Stimulated activated effector memory CD8-positive, alpha-beta T cell treated with anti-CD3 and anti-CD28 coated beads, Interleukin-12 subunit alpha, Interleukin-12 subunit beta, amount 100 ng/mL, for 72 hours (primary cell): Measurements from ENCODE around the gene NLRP10.

Source experiments
- ATAC-seq: fragments of 150-1000 bp; cut with Tn5 transposase; 2 replicates; pipeline ENCODE4 v1.10.0; 2021
- DNase-seq, 2 donors: peaks; one replicate each; pipeline ENCODE4 v3.0.0; 2021 to 2022; ENCODE audit warnings: low spot score in 2 of 2
- H3K27ac Mint-ChIP-seq: one replicate; pipeline ENCODE4 v1.8.0; 2022; ENCODE audit warnings: mild to moderate bottlenecking, mixed read lengths
- H3K36me3 Mint-ChIP-seq: one replicate; pipeline ENCODE4 v1.8.0; 2022; ENCODE audit warnings: mild to moderate bottlenecking, mixed read lengths
- H3K4me1 Mint-ChIP-seq: one replicate; pipeline ENCODE4 v1.8.0; 2022; ENCODE audit warnings: mixed read lengths
- H3K4me3 Mint-ChIP-seq: one replicate; pipeline ENCODE4 v1.8.0; 2022; ENCODE audit warnings: mild to moderate bottlenecking, mixed read lengths
- H3K9me3 Mint-ChIP-seq: one replicate; pipeline ENCODE4 v1.8.0; 2022; ENCODE audit warnings: mixed read lengths

The NLRP10 gene

DNA sequence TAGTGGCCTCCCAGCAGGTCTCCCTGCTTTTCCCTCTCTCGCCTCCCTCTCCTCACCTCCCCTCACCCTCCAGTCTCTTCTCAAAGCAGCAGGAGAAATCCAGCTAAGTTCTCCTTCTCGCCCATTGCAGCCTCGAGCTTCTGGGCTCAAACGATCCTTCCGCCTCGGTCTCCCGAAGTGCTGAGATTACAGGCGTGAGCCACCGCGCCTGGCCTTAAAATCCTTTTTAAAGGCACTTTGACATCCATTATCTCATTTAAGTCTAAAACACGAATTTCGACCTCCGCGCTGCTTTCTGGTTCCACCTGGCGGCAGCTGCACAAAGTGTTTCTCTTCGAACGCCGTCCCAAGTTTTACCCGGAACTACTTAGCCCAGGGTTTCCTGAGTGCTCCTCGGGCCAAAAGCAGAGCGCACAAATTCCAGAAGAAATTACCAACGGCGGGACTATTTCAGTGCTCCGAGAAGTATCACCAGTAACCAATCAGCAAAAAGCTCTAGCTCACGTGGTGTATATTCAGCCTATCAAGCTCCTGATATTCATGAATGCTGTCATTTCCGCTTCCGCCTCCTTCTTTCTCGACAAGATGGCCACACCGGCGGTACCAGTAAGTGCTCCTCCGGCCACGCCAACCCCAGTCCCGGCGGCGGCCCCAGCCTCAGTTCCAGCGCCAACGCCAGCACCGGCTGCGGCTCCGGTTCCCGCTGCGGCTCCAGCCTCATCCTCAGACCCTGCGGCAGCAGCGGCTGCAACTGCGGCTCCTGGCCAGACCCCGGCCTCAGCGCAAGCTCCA is 21.7 kb upstream of the NLRP10 start, which contains the start of gene EIF3F:
TSS of gene EIF3F (plus strand) at position 570 of the 792 bp plus-strand sequence. CDS start at position 586, 16 bp downstream.
- Mint-ChIP-seq H3K4me3 (peak within 1 kb of the TSS; percentile 92), H3K36me3 (peaks cover 40% of the 10 kb centered on the region), H3K27ac (peak within 1 kb of the TSS; percentile 98), H3K9me3 (no peaks in the 10 kb centered on the region), H3K4me1 (peaks cover 36% of the 10 kb centered on the region)
- ATAC-seq (peak; percentile 99), DNase-seq (peak; percentile 74 to 92)

DNA sequence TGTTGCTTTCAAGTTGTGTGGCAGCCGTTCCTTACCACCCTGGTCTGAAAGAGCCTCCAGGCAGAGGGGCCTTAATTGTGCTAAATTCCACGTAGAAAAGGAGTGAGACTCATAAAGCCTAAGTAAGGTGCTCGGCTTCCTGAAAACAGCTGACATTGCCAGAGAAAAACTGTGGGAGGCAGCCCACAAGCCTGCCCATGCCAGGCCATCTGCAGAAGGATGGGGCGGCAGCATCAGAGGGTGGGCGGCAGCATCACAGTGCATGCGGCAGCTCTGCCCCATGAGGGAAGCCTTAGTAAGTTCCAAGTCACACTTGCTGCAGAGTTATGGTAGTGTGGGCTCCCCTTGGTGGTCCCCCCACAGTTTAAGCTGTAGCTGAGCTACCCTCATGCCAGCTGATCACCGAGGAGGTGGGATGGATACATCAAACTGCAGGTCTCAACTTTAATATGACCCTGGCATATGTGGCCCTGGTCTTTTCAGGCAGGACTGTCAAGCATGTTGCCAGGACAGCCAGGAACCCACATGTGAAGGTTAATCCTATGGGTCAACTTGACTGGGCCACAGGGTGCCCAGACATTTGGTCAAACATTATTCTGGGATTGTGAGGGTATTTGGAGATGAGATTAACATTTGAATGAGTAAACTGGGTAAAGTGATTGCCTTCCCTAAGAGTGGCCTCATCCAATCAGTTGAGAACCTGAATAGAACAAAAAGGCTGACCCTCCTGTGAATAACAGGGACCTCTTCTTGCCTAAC is 18.8 kb upstream of the NLRP10 start:
- peaks cover 20% of the 10 kb centered on the region for H3K4me1 Mint-ChIP-seq

DNA sequence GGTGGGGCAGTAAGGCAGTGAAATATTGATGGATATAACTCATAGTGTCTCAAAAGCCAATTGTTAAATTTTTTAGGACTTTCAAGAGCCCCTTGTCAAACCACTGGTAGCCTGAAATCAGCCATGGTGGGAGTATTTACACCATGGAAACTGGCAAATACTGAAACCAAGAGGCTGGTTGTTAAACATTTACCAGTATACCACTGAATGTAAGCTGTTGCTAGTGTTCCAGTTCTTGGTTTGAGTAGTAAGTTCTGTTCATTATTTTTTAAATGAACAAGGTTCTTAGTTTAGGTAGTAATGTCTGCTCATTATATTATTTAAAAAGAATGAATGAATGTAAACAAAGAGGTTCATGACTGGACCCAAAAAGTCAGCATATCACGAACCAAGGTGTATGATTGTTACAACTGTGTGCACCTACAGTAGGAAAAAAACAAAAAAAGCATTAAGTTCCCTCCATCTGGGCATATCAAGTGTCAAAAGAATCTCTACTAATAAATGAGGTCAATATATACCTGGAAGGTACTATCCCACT is 17.4 kb upstream of the NLRP10 start:
- H3K36me3 Mint-ChIP-seq = peaks cover 5% of the 10 kb centered on the region
- peaks cover 15% of the 10 kb centered on the region for H3K4me1 Mint-ChIP-seq
- H3K4me3 Mint-ChIP-seq = no peak overlapping the region
- no peaks in the 10 kb centered on the region for H3K9me3 Mint-ChIP-seq
- ATAC-seq (no peak), DNase-seq (no peak)
- H3K27ac Mint-ChIP-seq = no peak overlapping the region

More for the DNA sequence above, 18.8 kb upstream of the NLRP10 start:
- DNase-seq = no peak
- Mint-ChIP-seq H3K9me3 (no peaks in the 10 kb centered on the region), H3K4me3 (no peak overlapping the region), H3K27ac (peak overlapping the region; percentile 51), H3K36me3 (peaks cover 13% of the 10 kb centered on the region)
- ATAC-seq = no peak

DNA sequence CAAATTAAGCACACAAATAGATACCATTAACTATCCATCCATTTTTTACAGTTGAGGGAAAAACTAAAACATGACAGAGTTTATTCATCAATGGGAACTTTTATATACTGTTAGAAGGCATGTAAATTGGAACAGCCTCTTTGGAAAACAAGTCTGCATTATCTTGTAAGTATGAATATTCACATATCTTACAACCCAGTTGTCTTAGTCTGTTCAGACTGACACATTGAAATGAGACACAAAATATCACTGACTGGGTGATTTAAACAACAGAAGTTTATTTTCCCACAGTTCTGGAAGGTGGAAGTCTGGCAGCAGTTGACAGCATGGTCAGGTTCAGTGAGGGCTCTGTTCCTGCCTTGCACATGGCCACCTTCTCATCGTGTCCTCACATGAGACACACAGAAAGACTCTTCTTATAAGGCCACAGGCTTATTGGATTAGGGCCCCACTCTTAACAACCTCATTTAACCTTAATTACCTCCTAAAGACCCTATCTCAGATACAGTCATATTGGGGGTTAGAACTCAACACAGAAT is 16.4 kb upstream of the NLRP10 start:
- Mint-ChIP-seq H3K9me3 (no peaks in the 10 kb centered on the region), H3K4me3 (no peak overlapping the region), H3K36me3 (no peaks in the 10 kb centered on the region), H3K27ac (no peak overlapping the region), H3K4me1 (peaks cover 10% of the 10 kb centered on the region)
- DNase-seq (no peak), ATAC-seq (no peak)

DNA sequence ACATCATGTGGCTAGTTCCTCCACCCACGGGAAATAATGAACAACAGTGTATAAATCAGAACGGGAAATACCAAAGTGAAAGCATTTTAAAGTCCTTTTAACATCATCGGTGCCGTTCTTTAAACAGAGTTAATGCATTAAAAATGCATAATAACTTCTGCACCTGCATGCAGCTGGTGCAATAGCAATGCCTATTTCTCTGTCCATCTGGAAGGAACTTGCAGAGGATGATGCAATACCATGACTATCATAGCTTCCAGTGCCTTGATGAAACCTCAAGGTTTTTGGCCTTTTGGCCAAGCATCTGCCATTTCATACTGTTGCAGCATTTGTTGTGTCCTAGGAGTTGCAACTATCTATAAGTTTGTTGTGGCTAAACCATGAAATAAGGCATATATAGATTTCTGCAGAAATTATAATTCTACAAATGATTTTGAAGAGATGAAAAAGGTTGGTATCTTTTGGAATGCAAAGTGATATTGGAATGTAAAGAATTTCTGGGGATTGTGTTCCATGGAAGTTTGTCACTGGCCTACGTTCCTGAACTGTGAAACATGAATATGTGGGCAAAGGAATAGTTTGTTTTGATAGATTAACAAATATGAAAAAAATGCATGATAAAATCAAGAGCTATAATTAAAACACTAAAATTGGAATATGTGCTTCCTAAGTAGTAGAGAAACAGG is 12.1 kb upstream of the NLRP10 start:
- H3K36me3 Mint-ChIP-seq = no peaks in the 10 kb centered on the region
- no peak for DNase-seq
- H3K9me3 Mint-ChIP-seq = no peaks in the 10 kb centered on the region
- no peak overlapping the region for H3K4me3 Mint-ChIP-seq
- H3K4me1 Mint-ChIP-seq = no peaks in the 10 kb centered on the region
- no peak overlapping the region for H3K27ac Mint-ChIP-seq
- ATAC-seq = no peak

DNA sequence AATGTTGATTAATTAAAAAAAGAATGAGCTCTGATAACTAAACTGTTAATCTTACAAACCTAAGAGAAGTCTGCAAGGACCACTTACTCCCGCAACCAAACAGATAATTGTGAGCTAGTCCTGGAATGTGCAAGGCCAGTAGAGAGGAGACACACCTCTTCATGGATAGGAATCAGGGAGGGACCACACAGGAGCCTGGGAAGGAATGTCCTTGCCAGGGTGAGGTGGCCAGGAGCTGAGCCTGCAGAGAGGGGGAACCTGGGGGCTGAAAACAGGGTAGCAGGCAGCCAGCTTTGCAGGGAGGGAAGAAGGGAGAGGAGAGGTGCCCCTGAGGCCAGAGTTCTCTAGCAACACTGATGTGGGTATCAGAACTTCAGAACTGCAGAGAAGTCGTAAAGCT is 9.4 kb upstream of the NLRP10 start:
- Mint-ChIP-seq H3K9me3 (no peaks in the 10 kb centered on the region), H3K27ac (no peak overlapping the region), H3K4me3 (no peak overlapping the region), H3K36me3 (no peaks in the 10 kb centered on the region), H3K4me1 (no peaks in the 10 kb centered on the region)
- ATAC-seq (no peak), DNase-seq (no peak)

DNA sequence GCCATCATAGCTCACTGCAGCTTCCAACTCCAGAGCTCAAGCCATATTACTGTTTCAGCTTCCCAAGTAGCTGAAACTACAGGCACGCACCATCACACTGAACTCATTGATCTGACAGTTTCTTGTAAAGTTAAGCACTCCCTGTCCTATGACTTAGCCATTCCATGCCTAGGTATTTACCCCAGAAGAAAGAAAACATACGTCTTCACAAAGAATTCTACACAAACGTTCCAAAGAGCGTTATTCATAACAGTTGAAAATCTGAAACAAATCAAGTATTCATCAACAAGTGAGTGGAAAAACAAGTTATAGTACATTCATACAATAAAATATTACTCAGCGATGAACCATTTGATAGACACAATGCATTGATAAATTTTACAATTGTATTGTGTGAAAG is 7.8 kb upstream of the NLRP10 start:
- no peaks in the 10 kb centered on the region for H3K36me3 Mint-ChIP-seq
- no peak overlapping the region for H3K27ac Mint-ChIP-seq
- H3K4me1 Mint-ChIP-seq = no peaks in the 10 kb centered on the region
- ATAC-seq (no peak), DNase-seq (no peak)
- H3K9me3 Mint-ChIP-seq = no peaks in the 10 kb centered on the region
- no peak overlapping the region for H3K4me3 Mint-ChIP-seq

DNA sequence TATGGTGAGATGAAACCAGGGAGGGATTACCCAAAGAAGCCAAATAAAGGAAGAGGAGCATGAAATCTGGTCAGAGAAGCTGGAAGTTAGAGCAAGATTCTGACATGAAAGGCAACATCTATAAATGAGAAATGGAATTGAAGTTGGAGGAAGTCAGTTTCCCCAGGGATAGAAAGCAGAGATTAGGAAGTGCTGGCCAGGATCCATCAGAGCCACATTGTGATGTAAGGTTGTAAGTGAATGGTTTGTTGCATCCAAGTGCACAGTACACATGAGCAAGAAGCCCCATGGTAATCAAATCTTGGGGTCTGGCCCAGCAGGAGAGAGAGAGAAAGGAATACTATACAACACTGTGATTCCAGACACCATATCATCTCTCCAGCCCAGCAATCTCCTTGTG is 6.6 kb upstream of the NLRP10 start:
- Mint-ChIP-seq H3K4me3 (no peak overlapping the region), H3K9me3 (no peaks in the 10 kb centered on the region), H3K27ac (no peak overlapping the region), H3K36me3 (no peaks in the 10 kb centered on the region), H3K4me1 (no peaks in the 10 kb centered on the region)
- no peak for ATAC-seq
- no peak for DNase-seq

DNA sequence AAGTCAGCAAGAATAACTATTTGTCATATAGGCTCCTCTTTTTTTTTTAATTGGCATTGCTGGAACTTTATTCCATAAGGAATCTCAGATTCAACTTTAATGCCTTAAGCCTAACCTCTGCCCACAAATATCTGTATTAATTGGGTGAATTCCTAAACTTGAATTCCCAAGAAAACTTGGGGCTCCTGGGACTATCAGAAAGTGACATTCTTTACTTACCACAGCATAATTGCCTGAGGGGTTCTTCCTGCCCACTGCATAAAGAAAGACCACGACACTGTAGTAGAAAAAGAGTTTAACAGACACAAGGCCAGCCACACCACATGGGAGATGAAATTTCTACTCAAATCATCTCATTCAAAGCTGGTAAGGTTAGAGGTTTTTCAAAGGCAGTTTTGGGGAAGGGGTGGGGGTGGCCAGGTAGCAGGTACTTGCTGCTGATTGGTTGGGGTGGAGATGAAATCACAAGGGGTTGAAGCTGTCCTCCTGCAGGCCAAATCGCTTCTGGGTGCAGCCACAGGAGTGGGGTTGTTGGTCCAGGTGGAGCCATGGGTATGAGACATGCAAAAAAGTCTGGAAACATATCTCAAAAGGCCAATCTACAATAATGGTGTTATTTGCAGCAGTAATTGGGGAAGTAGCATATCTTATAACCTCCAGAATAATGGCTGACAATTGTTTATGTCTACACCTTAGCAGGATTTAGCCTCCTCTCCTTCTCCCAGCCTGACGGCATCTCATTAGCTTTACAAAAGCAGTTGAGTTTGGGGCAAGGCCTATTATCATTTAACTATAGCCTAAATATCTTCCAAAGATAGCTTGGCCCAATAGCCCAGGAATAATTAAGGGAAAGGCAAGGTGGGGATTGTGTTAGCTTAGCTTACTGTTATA is 4.8 kb upstream of the NLRP10 start:
- DNase-seq = no peak
- Mint-ChIP-seq H3K4me1 (no peaks in the 10 kb centered on the region), H3K4me3 (no peak overlapping the region), H3K9me3 (no peaks in the 10 kb centered on the region), H3K36me3 (no peaks in the 10 kb centered on the region), H3K27ac (no peak overlapping the region)
- no peak for ATAC-seq

DNA sequence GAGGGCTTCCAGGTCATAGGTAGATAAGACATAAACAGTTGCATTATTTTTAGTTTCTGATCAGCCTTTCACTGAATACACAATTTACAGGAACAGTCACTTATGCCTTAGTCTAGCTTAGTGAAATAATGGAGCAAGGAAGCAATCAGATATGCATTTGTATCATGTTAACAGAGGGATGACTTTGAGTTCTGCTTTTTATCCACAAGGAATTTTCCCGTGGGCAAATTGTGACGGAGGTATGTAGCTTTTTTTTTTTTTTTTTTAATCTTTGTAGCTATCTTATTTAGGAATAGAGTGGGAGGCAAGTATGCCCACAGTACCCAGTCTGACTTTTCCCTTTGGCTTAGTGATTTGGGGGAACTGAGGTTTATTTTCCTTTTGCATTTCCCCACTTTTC is 3.4 kb upstream of the NLRP10 start:
- no peaks in the 10 kb centered on the region for H3K36me3 Mint-ChIP-seq
- DNase-seq (no peak), ATAC-seq (no peak)
- no peaks in the 10 kb centered on the region for H3K4me1 Mint-ChIP-seq
- H3K4me3 Mint-ChIP-seq = no peak overlapping the region
- no peak overlapping the region for H3K27ac Mint-ChIP-seq
- no peaks in the 10 kb centered on the region for H3K9me3 Mint-ChIP-seq

DNA sequence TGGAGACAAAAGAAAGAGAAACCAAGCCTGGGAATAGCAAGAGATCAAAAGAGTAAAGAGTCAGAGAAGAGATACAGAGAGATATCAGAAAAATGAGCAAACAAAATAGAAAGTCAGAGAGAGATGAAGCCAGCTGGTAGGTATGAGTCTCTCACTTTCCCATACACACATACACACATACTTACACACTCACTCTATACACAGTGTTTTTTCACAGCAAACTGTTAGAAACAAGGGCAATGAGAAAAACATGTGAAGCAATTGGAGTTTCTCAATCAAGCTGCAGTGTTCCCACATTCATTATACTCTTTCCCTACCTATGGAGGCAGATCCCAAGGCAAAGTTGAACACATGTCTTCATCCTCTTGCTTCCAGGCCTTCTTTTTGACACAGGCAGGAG is 2.6 kb upstream of the NLRP10 start:
- ATAC-seq = no peak
- H3K4me3 Mint-ChIP-seq = no peak overlapping the region
- H3K9me3 Mint-ChIP-seq = no peaks in the 10 kb centered on the region
- no peak for DNase-seq
- H3K36me3 Mint-ChIP-seq = no peaks in the 10 kb centered on the region
- no peak overlapping the region for H3K27ac Mint-ChIP-seq
- no peaks in the 10 kb centered on the region for H3K4me1 Mint-ChIP-seq

DNA sequence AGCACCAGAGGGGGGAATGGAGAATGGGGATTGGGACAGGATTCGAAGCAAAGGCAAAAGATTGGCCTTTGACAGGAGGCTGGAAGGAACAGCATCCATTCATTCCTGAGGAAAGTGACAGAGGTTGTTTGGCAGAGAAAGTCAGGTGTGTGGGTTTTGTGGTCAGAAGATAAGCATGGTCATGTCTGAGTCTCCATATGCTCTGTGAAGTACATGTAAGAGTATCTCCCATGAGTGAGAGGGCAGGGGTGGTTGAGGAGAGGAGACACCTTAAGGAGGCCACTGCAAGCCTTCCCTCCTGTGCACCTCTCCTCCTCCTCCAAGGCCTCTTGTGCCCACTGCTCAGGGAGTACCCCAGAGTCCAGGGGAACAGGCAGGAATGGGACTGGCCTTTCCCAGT is 1.9 kb upstream of the NLRP10 start:
- DNase-seq (no peak), ATAC-seq (peak; percentile 56)
- Mint-ChIP-seq H3K27ac (no peak overlapping the region), H3K36me3 (no peaks in the 10 kb centered on the region), H3K9me3 (no peaks in the 10 kb centered on the region), H3K4me3 (no peak overlapping the region), H3K4me1 (no peaks in the 10 kb centered on the region)

DNA sequence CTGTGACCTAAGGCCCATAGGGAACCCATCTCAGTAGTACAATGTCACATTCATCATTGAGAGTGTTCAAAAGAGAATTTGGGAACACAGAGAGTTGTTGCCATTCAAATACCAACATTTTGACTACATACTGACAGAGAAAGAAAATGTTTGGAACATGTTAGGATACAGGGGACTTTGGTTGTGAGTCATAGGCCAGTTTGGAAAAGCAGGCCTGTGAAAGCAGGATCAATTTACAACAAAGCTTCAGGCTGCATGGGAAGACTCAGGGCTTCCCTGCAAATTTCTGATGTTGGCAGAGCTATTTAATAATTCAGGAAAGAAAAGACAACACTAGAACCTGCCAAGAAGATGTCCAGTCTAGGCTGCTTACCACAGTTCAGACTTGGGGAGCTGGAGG is 374 bp downstream of the NLRP10 start:
- Mint-ChIP-seq H3K36me3 (no peaks in the 10 kb centered on the region), H3K4me1 (no peaks in the 10 kb centered on the region), H3K27ac (no peak overlapping the region), H3K9me3 (no peaks in the 10 kb centered on the region), H3K4me3 (no peak overlapping the region)
- DNase-seq (no peak), ATAC-seq (no peak)

DNA sequence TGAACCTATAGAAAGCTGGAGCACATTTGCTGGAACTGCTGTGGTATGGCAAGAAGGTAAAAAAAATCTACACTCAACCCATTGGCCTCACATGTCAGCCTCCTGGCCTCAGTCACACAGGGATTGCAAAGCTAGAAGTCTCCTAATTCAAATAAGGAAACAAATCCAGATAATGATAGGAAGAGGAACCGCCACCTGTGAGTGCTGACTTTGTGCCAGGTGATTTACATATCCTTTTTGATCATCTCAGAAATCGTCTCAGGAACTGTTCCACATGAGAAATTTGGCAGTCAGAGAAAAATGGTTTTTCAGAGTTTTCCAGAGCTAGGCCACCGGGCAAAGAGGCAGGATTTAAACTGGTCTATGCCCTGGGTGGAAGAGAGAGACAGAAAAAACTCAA is 986 bp downstream of the NLRP10 start:
- no peak overlapping the region for H3K4me3 Mint-ChIP-seq
- H3K9me3 Mint-ChIP-seq = no peaks in the 10 kb centered on the region
- H3K36me3 Mint-ChIP-seq = no peaks in the 10 kb centered on the region
- H3K4me1 Mint-ChIP-seq = no peaks in the 10 kb centered on the region
- DNase-seq (no peak), ATAC-seq (no peak)
- no peak overlapping the region for H3K27ac Mint-ChIP-seq
